ENCODE measurements around the gene CENPS.
A peak's percentile ranks its signal among the peaks of the same experiment; 100 is the strongest.

Gene CENPS

GRCh38 chr1:10450836-10451235, 20.6 kb downstream of the CENPS start:
- Histone ChIP-seq H3K27me3 (ENCODE audit: control insufficient read depth in 3 of 3, insufficient read depth in 3 of 3, low read depth in 1 of 3, low read length in 3 of 3) (no peaks in the 10 kb centered on the region), H2BK120ac (ENCODE audit: low read depth, low read length) (no peak overlapping the region), H3K36me3 (replicated peaks in 1 of 2; ENCODE audit: control insufficient read depth in 2 of 2, insufficient read depth in 2 of 2, low read length in 2 of 2) (peaks cover 4 to 21% of the 10 kb centered on the region in 2 donors), H3K14ac (ENCODE audit: low read length) (no peak overlapping the region), H2BK15ac (ENCODE audit: low read length) (no peak overlapping the region), H4K8ac (ENCODE audit: low read depth, low read length) (no peak overlapping the region), H3K4me1 (ENCODE audit: control insufficient read depth in 2 of 2, insufficient read depth in 1 of 2, low read depth in 1 of 2, low read length in 2 of 2) (peaks cover 5 to 6% of the 10 kb centered on the region in 2 donors), H3K27ac (replicated peaks; ENCODE audit: low read length) (no peak overlapping the region), H2BK12ac (ENCODE audit: low read length) (no peak overlapping the region), H3K4ac (ENCODE audit: low read length) (no peak overlapping the region), H2AFZ (ENCODE audit: low read length) (no peak overlapping the region), H3K23ac (ENCODE audit: low read depth, low read length, poor library complexity) (no peak overlapping the region), H3K18ac (ENCODE audit: low read length) (no peak overlapping the region), H4K91ac (ENCODE audit: low read depth, low read length, poor library complexity) (no peak overlapping the region), H3K9me3 (replicated peaks in 1 of 2; ENCODE audit: control insufficient read depth in 2 of 2, insufficient read depth in 1 of 2, low read depth in 1 of 2, low read length in 2 of 2) (peaks cover 0 to 5% of the 10 kb centered on the region in 2 donors), H3K4me3 (ENCODE audit: low read length in 2 of 2) (no peak overlapping the region), H3K9ac (ENCODE audit: low read depth, low read length, poor library complexity) (no peak overlapping the region), H2AK5ac (ENCODE audit: low read depth, low read length) (no peak overlapping the region), H3K4me2 (ENCODE audit: insufficient read depth, low read length, poor library complexity, severe bottlenecking) (no peak overlapping the region), H2BK5ac (ENCODE audit: low read length) (no peak overlapping the region), H3K79me1 (ENCODE audit: low read depth, low read length) (peaks cover 3% of the 10 kb centered on the region)
- DNase-seq (ENCODE audit: low spot score), result no peak
- no CpG with 5 or more reads among the region's 6 CpGs for WGBS, 2 donors (ENCODE audit: extremely low coverage in 2 of 2, insufficient read length in 2 of 2, insufficient replicate concordance in 1 of 2)

- Histone ChIP-seq H3K27ac (replicated peaks; ENCODE audit: low read length) (no peak overlapping the region), H3K27me3 (ENCODE audit: control insufficient read depth in 3 of 3, insufficient read depth in 3 of 3, low read depth in 1 of 3, low read length in 3 of 3) (no peaks in the 10 kb centered on the region), H2BK120ac (ENCODE audit: low read depth, low read length) (no peak overlapping the region), H3K79me1 (ENCODE audit: low read depth, low read length) (peaks cover 3% of the 10 kb centered on the region), H3K4me3 (ENCODE audit: low read length in 2 of 2) (no peak overlapping the region), H2BK12ac (ENCODE audit: low read length) (no peak overlapping the region), H2AK5ac (ENCODE audit: low read depth, low read length) (no peak overlapping the region), H3K9me3 (replicated peaks in 1 of 2; ENCODE audit: control insufficient read depth in 2 of 2, insufficient read depth in 1 of 2, low read depth in 1 of 2, low read length in 2 of 2) (peaks cover 0 to 5% of the 10 kb centered on the region in 2 donors), H4K8ac (ENCODE audit: low read depth, low read length) (no peak overlapping the region), H3K4me2 (ENCODE audit: insufficient read depth, low read length, poor library complexity, severe bottlenecking) (no peak overlapping the region), H2BK15ac (ENCODE audit: low read length) (no peak overlapping the region), H3K36me3 (replicated peaks in 1 of 2; ENCODE audit: control insufficient read depth in 2 of 2, insufficient read depth in 2 of 2, low read length in 2 of 2) (peaks cover 3 to 21% of the 10 kb centered on the region in 2 donors), H3K18ac (ENCODE audit: low read length) (no peak overlapping the region), H3K9ac (ENCODE audit: low read depth, low read length, poor library complexity) (no peak overlapping the region), H3K14ac (ENCODE audit: low read length) (no peak overlapping the region), H2BK5ac (ENCODE audit: low read length) (no peak overlapping the region), H3K4ac (ENCODE audit: low read length) (no peak overlapping the region), H2AFZ (ENCODE audit: low read length) (peak overlapping the region; percentile 42), H3K23ac (ENCODE audit: low read depth, low read length, poor library complexity) (no peak overlapping the region), H4K91ac (ENCODE audit: low read depth, low read length, poor library complexity) (no peak overlapping the region), H3K4me1 (ENCODE audit: control insufficient read depth in 2 of 2, insufficient read depth in 1 of 2, low read depth in 1 of 2, low read length in 2 of 2) (peaks cover 5 to 6% of the 10 kb centered on the region in 2 donors)
- WGBS, 2 donors (ENCODE audit: extremely low coverage in 2 of 2, insufficient read length in 2 of 2, insufficient replicate concordance in 1 of 2), result no CpG with 5 or more reads among the region's 10 CpGs
- no peak for DNase-seq (ENCODE audit: low spot score)
Measured at GRCh38 chr1:10451287-10451686, 21.1 kb downstream of the CENPS start.

- H4K8ac ChIP-seq (ENCODE audit: low read depth, low read length), result no peak overlapping the region
- WGBS, 2 donors (ENCODE audit: extremely low coverage in 2 of 2, insufficient read length in 2 of 2, insufficient replicate concordance in 1 of 2), result no CpG with 5 or more reads among the region's 5 CpGs
- no peak overlapping the region for H3K14ac ChIP-seq (ENCODE audit: low read length)
- H4K91ac ChIP-seq (ENCODE audit: low read depth, low read length, poor library complexity), result no peak overlapping the region
- H3K79me1 ChIP-seq (ENCODE audit: low read depth, low read length), result no peaks in the 10 kb centered on the region
- H3K4ac ChIP-seq (ENCODE audit: low read length), result no peak overlapping the region
- H3K27ac ChIP-seq (replicated peaks; ENCODE audit: low read length), result no peak overlapping the region
- H2AK5ac ChIP-seq (ENCODE audit: low read depth, low read length), result no peak overlapping the region
- H2BK120ac ChIP-seq (ENCODE audit: low read depth, low read length), result no peak overlapping the region
- H3K27me3 ChIP-seq (ENCODE audit: control insufficient read depth in 3 of 3, insufficient read depth in 3 of 3, low read depth in 1 of 3, low read length in 3 of 3), result no peaks in the 10 kb centered on the region
- H3K36me3 ChIP-seq (replicated peaks in 1 of 2; ENCODE audit: control insufficient read depth in 2 of 2, insufficient read depth in 2 of 2, low read length in 2 of 2), result peaks cover 5 to 29% of the 10 kb centered on the region in 2 donors
- H3K4me3 ChIP-seq (ENCODE audit: low read length in 2 of 2), result no peak overlapping the region
- H3K9ac ChIP-seq (ENCODE audit: low read depth, low read length, poor library complexity), result no peak overlapping the region
- DNase-seq (ENCODE audit: low spot score), result no peak
- peaks cover 0 to 3% of the 10 kb centered on the region in 2 donors for H3K4me1 ChIP-seq (ENCODE audit: control insufficient read depth in 2 of 2, insufficient read depth in 1 of 2, low read depth in 1 of 2, low read length in 2 of 2)
- no peak overlapping the region for H2BK12ac ChIP-seq (ENCODE audit: low read length)
- no peak overlapping the region for H3K18ac ChIP-seq (ENCODE audit: low read length)
- no peak overlapping the region for H2BK5ac ChIP-seq (ENCODE audit: low read length)
- H3K23ac ChIP-seq (ENCODE audit: low read depth, low read length, poor library complexity), result no peak overlapping the region
- no peak overlapping the region for H2AFZ ChIP-seq (ENCODE audit: low read length)
- no peak overlapping the region for H2BK15ac ChIP-seq (ENCODE audit: low read length)
- no peak overlapping the region for H3K4me2 ChIP-seq (ENCODE audit: insufficient read depth, low read length, poor library complexity, severe bottlenecking)
- H3K9me3 ChIP-seq (replicated peaks in 1 of 2; ENCODE audit: control insufficient read depth in 2 of 2, insufficient read depth in 1 of 2, low read depth in 1 of 2, low read length in 2 of 2), result peaks cover 0 to 5% of the 10 kb centered on the region in 2 donors
Measured at GRCh38 chr1:10456048-10456447, 25.8 kb downstream of the CENPS start.

GRCh38 chr1:10456661-10457060, 26.4 kb downstream of the CENPS start:
- H3K36me3 ChIP-seq (replicated peaks in 1 of 2; ENCODE audit: control insufficient read depth in 2 of 2, insufficient read depth in 2 of 2, low read length in 2 of 2), result peaks cover 11 to 35% of the 10 kb centered on the region in 2 donors
- no peak for DNase-seq (ENCODE audit: low spot score)

More at GRCh38 chr1:10456661-10457060, 26.4 kb downstream of the CENPS start:
- Histone ChIP-seq H2BK12ac (ENCODE audit: low read length) (no peak overlapping the region), H2BK120ac (ENCODE audit: low read depth, low read length) (no peak overlapping the region), H3K4me2 (ENCODE audit: insufficient read depth, low read length, poor library complexity, severe bottlenecking) (no peak overlapping the region), H3K18ac (ENCODE audit: low read length) (no peak overlapping the region), H2BK5ac (ENCODE audit: low read length) (no peak overlapping the region), H3K4me1 (ENCODE audit: control insufficient read depth in 2 of 2, insufficient read depth in 1 of 2, low read depth in 1 of 2, low read length in 2 of 2) (no peaks in the 10 kb centered on the region), H2AFZ (ENCODE audit: low read length) (no peak overlapping the region), H2AK5ac (ENCODE audit: low read depth, low read length) (no peak overlapping the region), H2BK15ac (ENCODE audit: low read length) (no peak overlapping the region), H3K23ac (ENCODE audit: low read depth, low read length, poor library complexity) (no peak overlapping the region), H3K14ac (ENCODE audit: low read length) (no peak overlapping the region), H3K27me3 (ENCODE audit: control insufficient read depth in 3 of 3, insufficient read depth in 3 of 3, low read depth in 1 of 3, low read length in 3 of 3) (no peaks in the 10 kb centered on the region), H3K9ac (ENCODE audit: low read depth, low read length, poor library complexity) (no peak overlapping the region), H3K4ac (ENCODE audit: low read length) (no peak overlapping the region), H4K91ac (ENCODE audit: low read depth, low read length, poor library complexity) (no peak overlapping the region), H4K8ac (ENCODE audit: low read depth, low read length) (no peak overlapping the region), H3K27ac (replicated peaks; ENCODE audit: low read length) (no peak overlapping the region), H3K9me3 (replicated peaks in 1 of 2; ENCODE audit: control insufficient read depth in 2 of 2, insufficient read depth in 1 of 2, low read depth in 1 of 2, low read length in 2 of 2) (peaks cover 0 to 5% of the 10 kb centered on the region in 2 donors), H3K79me1 (ENCODE audit: low read depth, low read length) (no peaks in the 10 kb centered on the region), H3K4me3 (ENCODE audit: low read length in 2 of 2) (no peak overlapping the region)
- no CpG with 5 or more reads among the region's 7 CpGs for WGBS, 2 donors (ENCODE audit: extremely low coverage in 2 of 2, insufficient read length in 2 of 2, insufficient replicate concordance in 1 of 2)

All from neuronal stem cell (in vitro differentiated cells).